Mesenchymal stem cell (in vitro differentiated cells and primary cell): ENCODE results near the gene SP110.
"Not testable (repeated sequence)": the region's sequence is repeated elsewhere in the genome, so short reads cannot be mapped to it uniquely, and the experiment has no call there.

Source experiments
- DNase-seq: peaks from one replicate; pipeline ENCODE4 v3.0.0-alpha.2; 2013
- H2AFZ ChIP-seq: one replicate; pipeline ENCODE4 v1.6.1; 2013; ENCODE audit warnings: low read depth, mild to moderate bottlenecking, control low read depth, inconsistent platforms, low read length, moderate library complexity
- H2AK5ac ChIP-seq: 2 replicates; pipeline ENCODE4 v1.6.1; 2013; ENCODE audit warnings: low read length, moderate library complexity, mild to moderate bottlenecking, inconsistent platforms; ENCODE audit not compliant: severe bottlenecking
- H2BK120ac ChIP-seq: one replicate; pipeline ENCODE4 v1.6.1; 2013; ENCODE audit warnings: low read depth, mild to moderate bottlenecking, inconsistent platforms, low read length, moderate library complexity
- H2BK12ac ChIP-seq, 2 experiments: one replicate each; pipeline ENCODE4 v1.6.1; 2013; ENCODE audit warnings: inconsistent platforms in 2 of 2, low read length in 2 of 2, mild to moderate bottlenecking in 2 of 2, moderate library complexity in 2 of 2, control low read depth in 1 of 2
- H2BK15ac ChIP-seq: one replicate; pipeline ENCODE4 v1.6.1; 2013; ENCODE audit warnings: mild to moderate bottlenecking, low read depth, inconsistent platforms; ENCODE audit not compliant: poor library complexity, severe bottlenecking
- H2BK5ac ChIP-seq: 2 replicates; pipeline ENCODE4 v1.6.1; 2013; ENCODE audit warnings: low read depth, mild to moderate bottlenecking, low read length, control low read depth, inconsistent platforms; ENCODE audit not compliant: poor library complexity, severe bottlenecking
- H3K14ac ChIP-seq, 2 experiments: one replicate each; pipeline ENCODE4 v1.6.1; 2013; ENCODE audit warnings: inconsistent platforms in 2 of 2, low read length in 2 of 2, control low read depth in 1 of 2, mild to moderate bottlenecking in 1 of 2, moderate library complexity in 1 of 2
- H3K18ac ChIP-seq, 2 experiments: one replicate each; pipeline ENCODE4 v1.6.1; 2013; ENCODE audit warnings: inconsistent platforms in 2 of 2, low read length in 2 of 2, control low read depth in 1 of 2, low read depth in 1 of 2, mild to moderate bottlenecking in 1 of 2
- H3K23ac ChIP-seq, 2 experiments: one replicate each; pipeline ENCODE4 v1.6.1; 2013; ENCODE audit warnings: inconsistent platforms in 2 of 2, low read length in 2 of 2, mild to moderate bottlenecking in 2 of 2, moderate library complexity in 2 of 2, control low read depth in 1 of 2
- H3K27ac ChIP-seq: 2 replicates; pipeline ENCODE4 v1.5.1; 2013; ENCODE audit warnings: mild to moderate bottlenecking, moderate library complexity, low read length, control low read depth, inconsistent platforms; ENCODE audit not compliant: poor library complexity, severe bottlenecking
- H3K27me3 ChIP-seq, 2 experiments: 2 replicates each; pipeline versions ENCODE4 v1.6.1 to v1.7.0; 2013; ENCODE audit warnings: low read length in 2 of 2, mild to moderate bottlenecking in 2 of 2, moderate library complexity in 2 of 2, control low read depth in 1 of 2, inconsistent platforms in 1 of 2; ENCODE audit not compliant: control insufficient read depth in 1 of 2, insufficient read depth in 1 of 2
- H3K36me3 ChIP-seq, 2 experiments: 2 replicates each; pipeline versions ENCODE4 v1.6.1 to v1.7.0; 2013; ENCODE audit warnings: low read length in 2 of 2, control low read depth in 1 of 2, inconsistent platforms in 1 of 2, low read depth in 1 of 2, mild to moderate bottlenecking in 1 of 2; ENCODE audit not compliant: insufficient read depth in 2 of 2, control insufficient read depth in 1 of 2
- H3K4ac ChIP-seq, 2 experiments: one replicate each; pipeline ENCODE4 v1.6.1; 2013; ENCODE audit warnings: inconsistent platforms in 2 of 2, low read length in 2 of 2, mild to moderate bottlenecking in 2 of 2, moderate library complexity in 2 of 2, control low read depth in 1 of 2, low read depth in 1 of 2
- H3K4me1 ChIP-seq: 2 replicates; pipeline ENCODE4 v1.6.1; 2013; ENCODE audit warnings: low read depth, low read length, control low read depth; ENCODE audit not compliant: control insufficient read depth, insufficient read depth
- H3K4me2 ChIP-seq: 2 replicates; pipeline ENCODE4 v1.6.1; 2013; ENCODE audit warnings: low read length, mild to moderate bottlenecking, inconsistent platforms; ENCODE audit not compliant: poor library complexity, severe bottlenecking
- H3K4me3 ChIP-seq, 2 experiments: 2 replicates each; pipeline versions ENCODE4 v1.5.1 to v1.7.0; 2013; ENCODE audit warnings: low read length in 2 of 2, mild to moderate bottlenecking in 2 of 2, control low read depth in 1 of 2, low read depth in 1 of 2; ENCODE audit not compliant: insufficient read depth in 1 of 2
- H3K79me1 ChIP-seq: replicated peaks from 2 replicates; pipeline ENCODE4 v1.6.1; 2013; ENCODE audit warnings: mild to moderate bottlenecking, control low read depth, low read length, inconsistent platforms; ENCODE audit not compliant: poor library complexity, severe bottlenecking
- H3K9ac ChIP-seq: 2 replicates; pipeline ENCODE4 v1.7.0; 2013; ENCODE audit warnings: mild to moderate bottlenecking, low read length, moderate library complexity
- H3K9me3 ChIP-seq: 2 replicates; pipeline ENCODE4 v1.7.0; 2013; ENCODE audit warnings: mild to moderate bottlenecking, low read length; ENCODE audit not compliant: control insufficient read depth
- H4K8ac ChIP-seq: one replicate; pipeline ENCODE4 v1.6.1; 2013; ENCODE audit warnings: inconsistent platforms, mild to moderate bottlenecking, low read length, moderate library complexity
- H4K91ac ChIP-seq: one replicate; pipeline ENCODE4 v1.6.1; 2013; ENCODE audit warnings: mild to moderate bottlenecking, low read length, inconsistent platforms
- WGBS: methylation state at CpG from one replicate; pipeline ENCODE4 v1.1.7; 2013; ENCODE audit warnings: mixed read lengths; 5-methylcytosine and 5-hydroxymethylcytosine counted together

Gene SP110

GRCh38 chr2:230266638-230267037 is 46.9 kb upstream of the SP110 start:
- Histone ChIP-seq H3K27me3 (no peaks in the 10 kb centered on the region), H3K9me3 (no peaks in the 10 kb centered on the region), H2BK12ac (no peak overlapping the region), H3K14ac (no peak overlapping the region), H4K91ac (no peak overlapping the region), H3K18ac (no peak overlapping the region), H2BK5ac (no peak overlapping the region), H3K79me1 (no peaks in the 10 kb centered on the region), H4K8ac (no peak overlapping the region), H2AFZ (no peak overlapping the region), H3K4me2 (no peak overlapping the region), H3K4me1 (no peaks in the 10 kb centered on the region), H2BK15ac (no peak overlapping the region), H3K9ac (no peak overlapping the region), H3K27ac (no peak overlapping the region), H3K23ac (no peak overlapping the region), H2AK5ac (no peak overlapping the region), H2BK120ac (no peak overlapping the region), H3K4me3 (no peak overlapping the region), H3K36me3 (no peaks in the 10 kb centered on the region), H3K4ac (no peak overlapping the region)
- DNase-seq: no peak
- 83% methylated on average over 4 of the region's 4 CpGs for WGBS

- H3K27ac ChIP-seq, H3K4me2 ChIP-seq, DNase-seq, H3K36me3 ChIP-seq, H2BK15ac ChIP-seq, H3K23ac ChIP-seq, H4K8ac ChIP-seq, H3K27me3 ChIP-seq, H2BK12ac ChIP-seq, H3K9me3 ChIP-seq, H2AFZ ChIP-seq, H4K91ac ChIP-seq, H3K79me1 ChIP-seq, H3K14ac ChIP-seq, H3K4me1 ChIP-seq, H2AK5ac ChIP-seq, H2BK120ac ChIP-seq, H3K4me3 ChIP-seq, H3K18ac ChIP-seq, H2BK5ac ChIP-seq, H3K9ac ChIP-seq, H3K4ac ChIP-seq: not testable (repeated sequence)
- 69% methylated on average over 4 of the region's 4 CpGs for WGBS
Measured at GRCh38 chr2:230264945-230265344, 45.2 kb upstream of the SP110 start.

GRCh38 chr2:230262246-230262645 is 42.5 kb upstream of the SP110 start:
- no peak overlapping the region for H3K4me3 ChIP-seq
- WGBS: 88% methylated on average over 3 of the region's 5 CpGs

GRCh38 chr2:230258483-230258882 is 38.7 kb upstream of the SP110 start:
- Histone ChIP-seq H3K36me3 (no peaks in the 10 kb centered on the region), H3K14ac (no peak overlapping the region), H2BK120ac (no peak overlapping the region), H4K8ac (no peak overlapping the region), H2AK5ac (no peak overlapping the region), H3K27me3 (peaks cover 0 to 4% of the 10 kb centered on the region in 2 experiments), H2BK12ac (no peak overlapping the region), H3K9me3 (no peaks in the 10 kb centered on the region), H2BK15ac (no peak overlapping the region), H2AFZ (no peak overlapping the region), H3K23ac (no peak overlapping the region), H3K18ac (no peak overlapping the region), H3K4me1 (no peaks in the 10 kb centered on the region), H3K4me3 (no peak overlapping the region), H3K27ac (no peak overlapping the region), H3K9ac (no peak overlapping the region), H3K4ac (no peak overlapping the region), H4K91ac (no peak overlapping the region), H3K4me2 (no peak overlapping the region), H3K79me1 (no peaks in the 10 kb centered on the region), H2BK5ac (no peak overlapping the region)
- no peak for DNase-seq
- 92% methylated on average over 2 of the region's 4 CpGs for WGBS

More at GRCh38 chr2:230262246-230262645, 42.5 kb upstream of the SP110 start:
- H2AFZ ChIP-seq: no peak overlapping the region
- no peak overlapping the region for H2BK15ac ChIP-seq
- H3K36me3 ChIP-seq: no peaks in the 10 kb centered on the region
- no peak overlapping the region for H2BK5ac ChIP-seq
- H4K91ac ChIP-seq: no peak overlapping the region
- H3K9me3 ChIP-seq: no peaks in the 10 kb centered on the region
- H2BK12ac ChIP-seq: no peak overlapping the region
- DNase-seq: no peak
- no peaks in the 10 kb centered on the region for H3K27me3 ChIP-seq
- no peak overlapping the region for H3K18ac ChIP-seq
- no peak overlapping the region for H3K4me2 ChIP-seq
- H3K9ac ChIP-seq: no peak overlapping the region
- H3K23ac ChIP-seq: no peak overlapping the region
- H2BK120ac ChIP-seq: no peak overlapping the region
- no peaks in the 10 kb centered on the region for H3K79me1 ChIP-seq
- H3K4ac ChIP-seq: no peak overlapping the region
- no peak overlapping the region for H3K14ac ChIP-seq
- no peak overlapping the region for H3K27ac ChIP-seq
- no peak overlapping the region for H4K8ac ChIP-seq
- no peak overlapping the region for H2AK5ac ChIP-seq
- no peaks in the 10 kb centered on the region for H3K4me1 ChIP-seq
